ENCODE measurements around the gene KLHL21.

The KLHL21 gene

GRCh38 chr1:6546326-6546725 lies 56.3 kb downstream of the KLHL21 start:
- DNase-seq, result no peak

DNA sequence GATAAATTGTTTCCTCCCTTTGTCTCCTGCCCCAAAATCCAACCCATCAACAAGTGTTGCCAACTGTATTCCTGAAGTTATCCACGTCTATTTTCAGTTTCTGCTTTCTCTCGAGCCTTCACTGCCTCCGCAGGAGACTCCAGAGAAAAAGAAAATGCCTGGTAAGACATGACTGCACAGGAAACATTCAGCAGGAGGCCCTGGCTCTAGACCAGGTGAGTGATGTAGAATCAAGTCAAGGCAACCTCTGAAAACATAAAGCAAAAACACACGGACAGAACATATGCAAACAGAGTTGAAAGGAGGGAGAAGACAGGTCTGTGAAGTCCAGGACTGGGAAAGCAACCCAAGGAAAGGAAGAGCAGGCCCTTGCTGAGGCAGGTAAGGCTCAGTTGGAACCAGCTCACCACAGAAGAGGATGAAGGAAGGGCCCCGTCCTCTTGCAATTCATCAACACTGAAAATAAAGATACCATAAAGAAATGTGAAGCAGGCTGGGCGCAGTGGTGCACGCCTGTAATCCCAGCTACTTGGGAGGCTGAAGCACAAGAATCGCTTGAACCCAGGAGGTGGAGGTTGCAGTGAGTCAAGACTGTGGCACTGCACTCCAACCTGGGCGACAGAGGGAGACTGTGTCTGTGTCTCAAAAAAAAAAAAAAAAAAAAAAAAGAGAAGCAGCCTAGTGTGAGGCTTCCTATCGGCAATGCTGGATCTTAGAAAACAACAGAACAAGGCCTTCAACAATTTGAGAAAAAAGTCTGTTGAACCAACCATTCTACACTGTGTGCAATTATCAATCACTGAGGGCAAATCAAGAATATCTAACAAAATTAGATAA lies 57.2 kb downstream of the KLHL21 start:
- no peak for DNase-seq

DNA sequence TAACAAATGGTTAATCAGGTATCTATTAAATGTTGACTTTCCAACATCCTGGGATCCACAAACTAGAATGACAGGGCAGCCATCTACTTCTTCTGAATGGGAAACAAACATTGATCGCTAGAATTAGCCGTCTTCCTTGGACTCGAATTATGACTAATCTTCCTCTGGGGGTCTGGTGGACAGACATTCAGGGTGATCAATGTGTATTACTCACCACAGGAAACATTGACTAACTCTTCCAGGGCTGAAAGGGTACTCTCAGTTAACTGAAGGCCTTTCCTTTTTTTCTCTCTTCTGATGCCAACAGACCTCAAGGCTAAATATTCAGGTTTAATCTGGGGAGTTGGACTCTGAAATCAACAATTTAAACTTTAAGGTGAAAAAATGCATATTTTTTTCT lies 57.8 kb downstream of the KLHL21 start:
- DNase-seq, result no peak
